GM19395 (cell line): ENCODE measurements around the gene NSL1.
"Not testable (repeated sequence)": the region's sequence is repeated elsewhere in the genome, so short reads cannot be mapped to it uniquely, and the experiment has no call there.

Experiments used
- ATAC-seq: cut with Tn5 transposase; IDR thresholded peaks from one replicate; pipeline ENCODE4 v1.9.1; 2021; ENCODE audit warnings: mild to moderate bottlenecking, moderate library complexity; ENCODE audit not compliant: unreplicated experiment

Gene NSL1

DNA sequence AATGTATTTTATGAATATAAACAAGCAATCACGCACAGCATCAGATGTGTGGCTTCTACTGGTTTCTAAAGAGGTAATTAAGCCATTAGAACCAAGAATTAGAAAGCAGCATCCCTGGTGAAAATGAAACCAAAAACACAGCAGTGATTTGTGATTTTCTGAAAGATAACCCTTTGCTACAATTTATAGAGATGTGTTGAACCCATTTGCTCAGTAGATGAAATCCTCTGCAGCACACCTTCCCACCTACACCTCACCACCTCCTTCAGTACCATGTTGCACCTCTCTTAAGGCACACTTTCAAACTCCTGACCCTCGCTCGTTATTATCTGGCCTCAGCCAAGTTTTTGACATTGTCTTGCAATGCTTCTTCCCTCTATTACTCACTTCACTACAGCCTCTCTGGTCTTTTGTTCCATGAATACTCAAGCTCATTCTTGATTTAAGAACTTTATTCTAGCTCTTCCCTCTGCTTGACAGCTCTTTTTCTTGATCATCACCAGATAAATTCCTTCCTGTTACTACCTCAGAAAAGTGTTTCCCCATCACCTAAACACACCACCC lies 38.6 kb downstream of the NSL1 start:
- peak; percentile 48 for ATAC-seq

DNA sequence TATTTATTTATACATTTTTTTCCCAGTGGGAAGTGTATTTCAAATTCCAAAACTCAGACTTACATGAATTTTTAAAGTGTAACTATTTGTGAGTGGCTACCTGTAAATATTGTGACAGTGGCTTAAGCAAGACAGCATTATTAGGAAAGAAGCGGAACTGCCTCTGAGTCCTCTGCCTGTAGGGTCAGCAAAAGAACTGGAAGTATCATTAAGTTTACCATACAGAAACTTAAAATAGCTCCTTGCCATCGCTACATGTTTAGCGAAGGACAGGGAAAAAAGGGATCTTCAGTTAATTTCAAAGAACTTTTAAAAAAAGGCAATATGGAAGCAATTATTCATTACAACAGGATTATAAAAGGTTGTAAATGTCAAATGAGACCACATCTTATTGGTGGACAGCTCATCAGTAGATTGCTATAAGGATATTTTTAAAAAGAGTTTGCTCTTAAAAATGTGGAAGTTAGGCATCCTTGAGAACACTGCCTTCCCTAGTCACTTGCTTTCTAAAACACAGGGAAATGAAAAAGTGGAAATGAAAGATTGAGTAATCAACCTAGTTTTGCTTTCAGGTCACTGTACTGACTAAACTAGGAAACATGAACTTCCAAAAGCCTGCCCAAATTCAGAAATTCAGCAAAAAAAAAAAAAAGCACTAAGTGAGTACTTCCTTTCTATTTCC lies 39.2 kb downstream of the NSL1 start:
- ATAC-seq: peak; percentile 37

DNA sequence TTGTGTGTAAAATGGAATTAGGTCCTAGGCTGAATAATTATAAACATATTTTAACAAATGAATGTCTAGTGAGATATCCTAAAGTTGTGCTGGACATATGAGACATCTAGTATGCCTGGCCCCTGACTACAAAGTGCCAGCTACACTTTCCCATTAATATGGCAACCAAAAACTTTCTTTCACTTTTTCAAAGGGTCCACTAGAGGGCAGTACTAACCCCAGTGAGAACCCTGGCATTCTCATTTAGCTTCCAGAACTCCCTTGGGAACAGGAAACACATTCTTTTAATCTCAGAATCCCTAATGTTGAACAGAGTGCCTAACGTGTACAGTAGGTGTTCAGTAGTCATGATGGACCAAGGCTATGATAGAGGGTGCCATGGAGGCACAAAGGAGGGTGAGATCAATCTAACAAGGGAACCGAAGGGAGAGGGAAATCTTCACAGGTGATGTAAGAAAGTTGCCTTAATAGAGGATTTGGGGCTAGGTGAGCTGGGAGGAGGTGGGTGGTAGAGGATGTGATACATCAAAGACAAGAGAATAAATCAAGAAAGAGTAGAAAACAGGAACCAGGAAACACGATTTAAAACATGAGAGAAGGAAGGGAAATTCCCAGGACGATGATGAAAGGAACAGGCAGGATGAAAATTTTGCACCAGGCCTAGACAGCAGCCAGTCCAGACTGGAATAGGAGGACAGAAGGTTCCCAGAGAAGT lies 41.6 kb downstream of the NSL1 start:
- no peak for ATAC-seq

DNA sequence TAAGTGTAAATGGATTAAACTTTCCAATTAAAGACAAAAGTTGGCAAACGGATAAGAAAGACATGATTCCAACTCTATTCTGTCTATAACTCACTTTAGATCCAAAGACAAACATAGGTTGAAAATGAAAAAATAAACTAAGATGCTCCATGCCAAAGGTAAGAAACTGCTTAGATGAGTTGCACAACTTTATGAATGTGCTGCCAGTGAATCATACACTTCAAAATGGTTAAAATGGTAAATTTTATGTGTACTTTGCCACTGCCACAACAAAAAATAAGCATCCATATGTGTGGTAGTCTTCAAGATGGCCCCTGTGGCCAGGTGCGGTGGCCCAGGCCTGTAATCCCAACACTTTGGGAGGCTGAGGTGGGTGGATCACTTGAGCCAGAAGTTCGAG lies 45.0 kb downstream of the NSL1 start:
- no peak for ATAC-seq

DNA sequence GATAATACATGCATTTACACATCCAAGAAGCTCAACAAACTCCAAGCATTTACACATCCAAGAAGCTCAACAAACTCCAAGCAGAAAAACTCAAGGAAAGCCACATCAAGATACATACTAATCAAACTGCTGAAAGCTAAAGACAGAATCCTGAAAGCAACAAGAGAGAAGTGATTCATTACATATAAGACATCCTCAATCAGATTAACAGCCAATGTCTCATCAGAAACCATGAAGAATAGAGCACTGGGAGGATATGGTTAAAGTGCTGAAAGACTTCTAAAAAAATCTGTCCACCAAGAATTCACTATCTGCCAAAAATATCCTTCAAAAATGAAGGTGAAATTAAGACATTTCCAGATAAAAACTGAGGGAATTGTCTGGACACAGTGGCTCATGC lies 46.3 kb downstream of the NSL1 start:
- ATAC-seq: no peak

DNA sequence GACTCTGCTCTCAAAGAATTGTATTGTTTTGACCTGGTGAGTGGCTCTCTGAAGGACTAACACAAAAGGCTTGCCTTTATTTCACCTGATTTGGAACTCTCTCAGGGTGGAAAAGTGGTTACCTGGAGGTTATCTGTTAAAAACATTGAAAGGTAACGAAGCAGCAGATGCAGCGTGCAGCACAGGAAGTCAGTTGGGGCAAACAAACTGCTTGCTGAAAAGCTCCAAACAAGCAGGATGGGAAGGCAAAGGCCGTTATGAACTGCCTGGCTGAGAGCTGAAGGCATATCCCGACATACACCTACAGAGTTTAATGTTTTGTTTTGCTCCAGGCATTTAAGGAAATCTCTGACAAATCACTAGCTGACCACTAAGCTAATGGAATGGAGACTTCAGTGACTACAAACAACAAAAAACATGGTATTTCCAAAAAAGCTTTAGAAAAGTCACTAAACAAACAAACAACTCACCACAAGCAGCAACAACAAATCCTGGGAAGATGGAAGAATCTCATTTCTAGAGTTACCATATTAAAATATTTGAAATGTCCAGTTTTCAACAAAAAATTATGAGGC lies 47.6 kb downstream of the NSL1 start:
- no peak for ATAC-seq

DNA sequence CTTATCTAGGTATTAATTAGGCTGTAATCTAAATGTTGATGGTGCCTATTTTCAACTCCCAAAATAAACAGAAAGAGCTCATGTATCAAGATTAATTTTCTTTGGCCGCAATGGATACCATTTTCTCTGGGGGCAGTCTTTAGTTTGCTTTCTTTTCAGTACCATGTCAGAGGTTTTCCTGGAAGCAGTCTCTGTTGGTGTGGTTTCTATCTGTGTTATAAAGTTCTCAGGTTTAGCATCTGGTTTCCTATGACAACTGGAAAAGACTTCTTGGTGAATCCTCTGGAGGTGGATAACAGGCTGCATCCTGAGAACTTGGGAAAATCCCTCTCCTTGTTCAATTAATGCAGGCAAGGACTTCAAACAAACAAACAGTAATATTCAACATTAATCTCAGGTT lies 53.2 kb downstream of the NSL1 start:
- ATAC-seq: no peak

DNA sequence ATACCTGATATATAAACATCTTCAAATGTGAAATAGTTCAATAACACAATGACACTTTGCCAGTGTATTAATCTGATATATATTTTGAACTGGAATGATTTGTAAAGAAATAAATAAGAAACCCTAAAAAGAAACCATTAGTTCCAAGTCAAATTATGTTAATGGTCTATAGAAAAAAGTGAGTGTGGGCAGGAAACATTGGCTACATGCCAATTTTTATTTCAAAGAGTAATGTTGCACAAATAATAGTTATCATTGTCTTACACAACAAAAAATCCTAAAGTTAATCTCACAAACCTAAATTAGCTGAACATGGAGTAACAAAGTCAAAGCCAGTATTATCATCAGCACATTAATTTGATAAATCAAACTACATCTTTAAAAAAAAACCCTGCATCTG lies 54.0 kb downstream of the NSL1 start:
- ATAC-seq: no peak

DNA sequence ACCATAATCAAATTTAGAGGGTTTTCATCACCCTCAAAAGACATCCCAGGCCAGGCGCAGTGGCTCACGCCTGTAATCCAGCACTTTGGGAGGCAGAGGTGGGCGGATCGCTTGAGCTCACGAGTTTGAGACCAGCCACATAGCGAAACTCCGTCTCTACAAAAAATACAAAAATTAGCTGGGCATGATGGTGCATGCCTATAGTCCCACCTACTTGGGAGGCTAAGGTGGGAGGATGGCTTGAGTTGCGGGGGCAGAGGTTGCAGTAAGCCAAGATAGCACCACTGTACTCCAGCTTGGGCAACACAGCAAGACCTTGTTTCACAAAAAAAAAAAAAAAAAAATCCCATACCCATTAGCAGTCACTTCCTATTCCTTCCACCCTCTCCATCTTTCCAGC lies 58.5 kb downstream of the NSL1 start:
- no peak for ATAC-seq

DNA sequence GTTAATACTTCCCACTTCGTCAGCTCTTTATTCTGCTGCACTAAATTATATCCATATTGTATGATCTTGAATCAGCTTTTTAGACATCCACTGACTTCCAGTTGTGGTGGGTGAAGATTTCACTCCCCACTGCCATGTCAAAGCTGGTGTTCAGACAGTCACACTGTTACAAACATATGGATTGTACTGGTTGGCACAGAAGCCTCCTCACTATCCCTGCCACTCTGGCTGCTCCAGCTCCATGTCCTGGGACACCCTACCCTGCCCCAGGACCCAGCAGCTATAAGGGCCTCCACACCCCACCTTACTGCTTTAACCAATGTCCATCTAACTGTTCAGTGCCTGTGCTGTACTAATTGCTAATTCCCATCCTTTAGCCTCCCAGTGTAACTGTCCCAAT lies 59.9 kb downstream of the NSL1 start:
- no peak for ATAC-seq

DNA sequence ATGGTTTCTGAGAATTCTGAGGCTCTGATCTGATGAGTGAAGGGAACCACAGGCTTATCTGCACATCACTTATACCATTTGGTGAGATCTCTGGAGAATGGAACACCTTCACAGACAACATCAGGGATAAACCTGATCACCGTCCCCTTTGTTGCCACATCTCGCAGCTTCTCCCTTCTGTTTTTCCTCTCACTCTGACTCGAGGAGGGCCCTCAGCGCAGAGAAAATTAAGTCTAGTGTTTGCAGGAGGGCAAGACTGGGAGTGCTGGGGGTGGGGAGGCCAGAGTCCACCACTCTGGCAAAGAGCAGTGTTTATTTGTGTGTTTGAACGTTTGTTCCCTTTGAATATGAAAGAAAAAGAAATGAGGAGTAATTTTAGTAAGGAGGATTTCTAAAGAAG lies 63.0 kb downstream of the NSL1 start:
- ATAC-seq: no peak

DNA sequence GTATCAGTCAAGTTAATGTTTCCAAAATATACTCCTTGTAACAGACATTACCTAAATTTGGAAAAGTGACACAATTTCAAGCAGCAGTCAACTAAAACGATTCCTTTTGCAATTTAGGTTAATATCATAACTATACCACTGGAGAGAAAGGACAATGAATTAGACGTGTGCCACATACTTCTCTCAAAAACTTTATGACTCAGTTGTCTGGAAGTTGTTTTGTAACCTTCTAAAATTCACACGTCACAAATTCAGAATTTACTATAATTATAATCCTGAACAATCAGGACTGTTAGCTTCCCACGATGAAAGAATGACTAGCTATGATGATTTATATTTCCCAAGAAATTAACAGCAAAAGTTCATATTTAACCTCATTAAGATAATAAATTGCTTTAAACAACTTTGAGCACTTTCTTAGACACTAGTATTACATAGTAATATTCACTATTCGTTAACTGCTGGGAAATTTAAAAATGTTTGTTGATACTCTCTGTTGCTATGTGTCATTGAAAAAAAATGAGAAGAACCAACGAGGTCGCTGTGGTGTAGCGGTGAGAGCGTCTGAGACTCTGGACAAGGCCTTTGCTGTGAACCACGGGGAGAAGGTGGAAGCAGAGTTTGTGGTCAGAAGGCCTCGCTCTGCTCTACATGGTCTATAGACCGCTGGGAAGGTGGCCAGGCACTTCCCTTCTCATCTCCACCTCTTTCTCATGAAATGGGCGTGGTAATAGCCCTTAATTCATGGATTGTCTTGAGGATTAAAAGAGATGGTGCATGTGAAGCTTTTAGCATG lies 64.0 kb downstream of the NSL1 start:
- no peak for ATAC-seq

DNA sequence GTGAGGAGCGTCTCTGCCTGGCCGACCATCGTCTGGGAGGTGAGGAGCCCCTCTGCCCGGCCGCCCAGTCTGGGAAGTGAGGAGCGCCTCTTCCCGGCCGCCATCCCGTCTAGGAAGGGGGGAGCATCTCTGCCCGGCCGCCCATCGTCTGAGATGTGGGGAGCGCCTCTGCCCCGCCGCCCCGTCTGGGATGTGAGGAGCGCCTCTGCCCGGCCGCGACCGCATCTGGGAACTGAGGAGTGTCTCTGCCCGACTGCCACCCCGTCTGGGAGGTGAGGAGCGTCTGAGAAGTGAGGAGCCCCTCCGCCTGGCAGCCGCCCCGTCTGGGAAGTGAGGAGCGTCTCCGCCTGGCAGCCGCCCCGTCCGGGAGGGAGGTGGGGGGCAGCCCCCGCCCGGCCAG lies 66.9 kb downstream of the NSL1 start:
- not testable (repeated sequence) for ATAC-seq

DNA sequence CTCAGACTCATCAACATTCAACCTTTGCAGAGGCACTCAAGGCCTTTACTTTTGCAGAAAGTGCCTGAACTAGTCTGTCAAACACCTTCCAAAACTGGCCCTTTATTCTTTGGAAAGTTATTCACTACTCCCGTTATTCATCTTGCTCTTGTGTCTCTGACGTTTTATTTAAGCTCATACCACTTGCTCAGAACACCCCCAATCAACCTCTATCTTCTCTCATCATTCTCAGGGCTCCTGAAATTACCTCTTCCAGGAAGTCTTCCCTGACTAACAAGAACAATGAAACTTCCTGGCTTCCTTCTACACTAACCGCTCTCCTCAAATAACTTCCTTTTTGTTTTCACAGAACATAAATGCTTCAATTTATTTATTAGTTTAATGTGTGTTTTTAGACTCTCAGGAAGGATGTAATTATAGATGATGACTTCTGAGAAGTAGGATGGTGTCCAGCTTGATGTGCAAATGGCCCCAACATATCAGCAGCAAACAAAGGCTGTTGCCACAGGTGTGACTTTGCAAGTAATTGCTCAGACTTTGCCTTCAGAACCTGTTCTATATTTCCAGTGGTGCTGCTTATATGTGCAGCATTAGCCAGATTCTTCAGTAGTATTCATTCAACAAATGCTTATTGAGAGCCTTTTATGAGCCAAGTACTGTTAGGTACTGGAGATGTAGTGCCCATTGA lies 69.2 kb downstream of the NSL1 start:
- no peak for ATAC-seq

DNA sequence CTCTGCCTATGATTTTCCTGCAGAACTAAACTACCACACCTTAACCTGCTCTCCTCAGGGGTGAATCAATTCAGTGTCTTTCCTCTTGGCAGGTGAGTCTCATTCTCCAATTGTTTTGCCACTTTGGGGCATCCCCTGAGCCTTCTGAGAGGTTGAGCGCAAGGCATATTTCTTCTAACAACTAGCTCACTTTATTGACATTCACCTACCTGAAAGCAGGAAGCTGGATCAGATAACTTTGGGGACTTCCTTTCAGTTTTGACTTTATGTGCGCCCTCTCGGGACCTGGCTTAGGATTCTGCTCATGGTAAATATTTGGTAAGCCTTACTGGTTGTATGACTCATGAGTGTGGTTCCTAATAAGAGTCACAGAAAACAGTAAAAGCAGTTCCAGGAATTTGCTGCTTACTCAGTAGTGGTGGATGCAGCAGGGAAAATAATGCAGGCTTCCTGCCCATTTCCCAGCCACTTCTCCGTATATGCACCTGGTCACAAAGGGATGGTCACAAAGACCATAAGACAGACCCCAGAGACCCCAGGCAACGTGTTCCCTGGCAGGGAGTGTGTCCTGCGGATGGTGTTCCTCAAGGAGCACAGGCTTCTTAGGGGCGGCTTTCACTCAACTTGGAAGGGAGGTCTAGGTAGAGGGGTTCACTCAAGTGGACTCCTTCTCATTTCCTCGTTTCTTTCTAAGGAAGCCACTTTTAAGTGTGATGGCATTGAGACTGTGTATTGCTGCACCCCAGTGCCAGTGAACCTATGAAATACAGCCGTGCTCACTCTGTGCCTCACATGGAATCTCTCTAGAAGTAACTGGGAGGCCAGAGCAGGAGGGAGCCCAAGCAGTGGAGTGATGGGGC lies 70.0 kb downstream of the NSL1 start:
- ATAC-seq: peak; percentile 62

DNA sequence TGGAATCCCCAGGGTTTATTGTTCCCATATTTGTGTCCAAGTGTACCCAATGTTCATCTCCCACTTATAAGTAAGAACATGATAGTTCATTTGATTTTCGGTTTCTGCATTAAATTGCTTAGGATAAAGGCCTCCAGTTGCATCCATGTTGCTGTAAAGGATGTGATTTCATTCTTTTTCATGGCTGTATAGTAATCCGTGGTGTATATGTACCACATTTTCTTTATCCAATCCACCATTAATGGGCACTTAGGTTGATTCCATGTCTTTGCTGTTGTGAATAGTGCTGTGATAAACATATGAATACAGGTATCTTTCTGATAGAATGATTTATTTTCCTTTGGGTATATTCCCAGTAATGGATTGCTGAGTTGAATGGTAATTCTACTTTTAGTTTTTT lies 71.9 kb downstream of the NSL1 start:
- ATAC-seq: no peak

DNA sequence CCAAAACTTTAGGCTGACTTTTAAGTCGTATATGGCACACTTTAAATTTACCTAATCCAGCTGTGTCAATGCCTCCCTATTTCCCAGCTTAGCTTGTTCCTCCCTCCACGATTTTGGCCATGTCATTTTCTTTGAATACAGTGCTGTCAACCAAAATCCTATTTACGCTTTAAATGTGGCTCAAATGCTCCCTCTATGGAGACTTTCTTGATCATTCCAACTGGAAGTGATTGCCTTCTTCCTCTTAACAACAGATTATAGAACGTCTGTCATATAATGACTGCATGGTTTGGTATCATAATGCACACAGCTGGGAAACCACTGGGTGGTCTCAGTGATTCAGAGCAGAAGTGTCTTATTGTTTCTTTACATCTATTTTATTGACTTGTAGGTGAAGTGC lies 73.1 kb downstream of the NSL1 start:
- no peak for ATAC-seq

DNA sequence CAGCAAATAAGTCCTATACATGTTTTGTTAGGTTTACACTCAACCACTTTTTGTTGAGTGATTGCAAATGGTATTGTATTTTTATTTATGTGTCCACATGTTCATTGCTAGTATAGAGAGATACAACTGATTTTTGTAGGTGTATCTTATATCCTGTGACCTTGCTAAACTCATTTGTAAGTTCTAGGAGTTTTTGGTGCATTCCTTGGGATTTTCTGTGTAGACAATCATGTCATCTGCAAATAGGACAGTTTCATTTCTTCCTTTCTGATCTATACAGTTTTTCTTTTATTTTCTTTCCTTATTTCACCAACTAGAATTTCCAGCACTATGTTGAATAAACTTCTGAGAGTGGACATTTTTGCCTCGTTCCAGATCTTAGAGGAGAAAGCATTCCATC lies 75.4 kb downstream of the NSL1 start:
- ATAC-seq: no peak

DNA sequence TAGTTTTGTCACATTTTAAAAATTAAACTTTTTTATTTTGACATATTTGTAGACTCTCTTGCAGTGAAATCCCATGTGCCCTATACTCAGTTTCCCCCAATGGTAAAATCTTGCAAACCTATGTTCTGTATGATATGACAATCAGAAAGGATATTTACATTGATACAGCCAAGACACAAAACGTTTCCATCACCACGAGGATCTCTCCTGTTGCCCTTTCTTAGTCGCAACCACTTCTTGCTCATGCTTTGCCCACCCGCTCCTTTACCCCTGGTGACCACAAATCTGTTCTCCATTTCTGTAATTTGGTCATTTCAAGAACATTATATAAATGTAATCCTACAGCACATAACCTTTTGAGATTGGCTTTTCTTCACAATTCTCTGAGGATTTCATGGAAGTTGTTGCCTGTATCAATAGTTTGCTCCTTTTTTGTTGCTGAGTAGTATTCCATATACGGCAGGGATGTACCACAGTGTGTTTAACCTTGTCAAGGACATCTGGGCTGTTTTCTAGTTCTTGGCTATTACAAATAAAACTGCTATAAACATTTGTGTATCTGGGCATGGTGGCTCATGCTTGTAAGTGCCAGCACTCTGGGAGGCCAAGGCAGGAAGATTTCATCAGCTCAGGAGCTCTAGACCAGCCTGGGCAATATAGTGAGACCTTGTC lies 78.0 kb downstream of the NSL1 start:
- ATAC-seq: no peak
